Aorta (tissue), 5 donors: ENCODE data around the gene PLD2. TPM values are rescaled to one million over a fixed set of nuclear protein-coding genes. Genes with fewer than 3 reads are reported as not detected.
A peak's percentile ranks its signal among the peaks of the same experiment; 100 is the strongest.

Experiments
- ATAC-seq: fragments of 200-7000 bp; cut with Tn5 transposase; one replicate; pipeline ENCODE4 v1.9.1; 2022; ENCODE audit warnings: moderate library complexity; ENCODE audit not compliant: low FRiP score
- DNase-seq, 2 donors: peaks; one replicate each; pipeline ENCODE4 v3.0.0-alpha.2; 2020
- H3K27ac ChIP-seq, 2 donors: one replicate each; pipeline ENCODE4 v1.5.1; 2013; ENCODE audit warnings: low read length in 2 of 2, mild to moderate bottlenecking in 2 of 2, moderate library complexity in 2 of 2, control low read depth in 1 of 2, inconsistent platforms in 1 of 2, low read depth in 1 of 2
- H3K27me3 ChIP-seq, 2 donors: one replicate each; pipeline ENCODE4 v1.6.1; 2013; ENCODE audit warnings: control low read depth in 1 of 2, low read length in 1 of 2, mild to moderate bottlenecking in 1 of 2, moderate library complexity in 1 of 2; ENCODE audit not compliant: insufficient read depth in 2 of 2, control insufficient read depth in 1 of 2
- H3K36me3 ChIP-seq, 2 donors: one replicate each; pipeline ENCODE4 v1.6.1; 2013; ENCODE audit warnings: control low read depth in 1 of 2, low read length in 1 of 2, mild to moderate bottlenecking in 1 of 2; ENCODE audit not compliant: insufficient read depth in 2 of 2, control insufficient read depth in 1 of 2
- H3K4me1 ChIP-seq, 2 donors: one replicate each; pipeline ENCODE4 v1.6.1; 2013; ENCODE audit warnings: low read length in 2 of 2, control low read depth in 1 of 2, mild to moderate bottlenecking in 1 of 2, moderate library complexity in 1 of 2; ENCODE audit not compliant: insufficient read depth in 2 of 2, control insufficient read depth in 1 of 2
- H3K4me3 ChIP-seq, 2 donors: one replicate each; pipeline ENCODE4 v1.5.1; 2013; ENCODE audit warnings: low read length in 2 of 2, control low read depth in 1 of 2, mild to moderate bottlenecking in 1 of 2
- H3K9me3 ChIP-seq: one replicate; pipeline ENCODE4 v1.6.1; 2013; ENCODE audit warnings: mild to moderate bottlenecking, low read length; ENCODE audit not compliant: control insufficient read depth
- WGBS, 2 donors: extraction: QIAGEN DNeasy Blood & Tissue Kit; methylation state at CpG; one replicate each; pipeline ENCODE4 v1.1.7; 2013; 5-methylcytosine and 5-hydroxymethylcytosine counted together
- intact Hi-C, 2 donors: fragments of 100-400 bp; cut with DNase I; formaldehyde crosslinking; loops; one replicate each; pipeline versions ENCODE4 v1.14.2 to v1.15.0; 2022
- polyA plus RNA-seq, 2 donors: library from polyadenylated mRNA; stranded (reverse); fragments of 200-250 nt; gene quantifications; one replicate each; pipeline ENCODE4 v1.2.3, GENCODE V29; 2013
- total RNA-seq, 2 donors: library from RNA; stranded (reverse); fragmentation: NEBNext Ultra II Directional; extraction: Animal tissue kit (Norgen Biotek cat#: 25700); gene quantifications; one replicate each; pipeline ENCODE4 v1.2.1, GENCODE V29; 2021
- donor health status: healthy with polysubstance abuse.
- donor health status: Bipolar disorder and iron deficiency.
- donor health status: DM: no; HTN: no; CAD: no.
- donor health status: DM: no; HTN: no; CAD: no.
- donor health status: DM: yes; HTN: yes; CAD: no.

The PLD2 gene
- total and polyA plus RNA-seq, 4 donors = 8.8 to 65.0 (median 29.1) TPM

GRCh38 chr17:4788807-4789700 is 17.9 kb upstream of the PLD2 start, which contains the start of gene GLTPD2:
TSS of gene GLTPD2 (plus strand) at chr17:4788964. CDS start at chr17:4789012, 48 bp downstream.
- no peaks in the 10 kb centered on the region for H3K36me3 ChIP-seq
- no peaks in the 10 kb centered on the region for H3K9me3 ChIP-seq
- peak within 1 kb of the TSS; percentile 50 to 80 for H3K4me3 ChIP-seq
- DNase-seq (no peak), ATAC-seq (no peak)
- WGBS, 2 donors = 38 to 41% methylated on average over 62 of the region's 62 CpGs
- intact Hi-C loops = loop anchor here (2.0 to 10.0 kb wide), 3 partner anchors 54 to 100 kb away; partner anchors contain the start of genes MED11 (in 2 of the 2), CXCL16 (in 1 of the 2) and ZMYND15 (in 1 of the 2)
- no peaks in the 10 kb centered on the region for H3K27me3 ChIP-seq
- H3K27ac ChIP-seq = peak within 1 kb of the TSS in 1 of 2 donors; percentile 93
- H3K4me1 ChIP-seq = no peaks in the 10 kb centered on the region

DNA sequence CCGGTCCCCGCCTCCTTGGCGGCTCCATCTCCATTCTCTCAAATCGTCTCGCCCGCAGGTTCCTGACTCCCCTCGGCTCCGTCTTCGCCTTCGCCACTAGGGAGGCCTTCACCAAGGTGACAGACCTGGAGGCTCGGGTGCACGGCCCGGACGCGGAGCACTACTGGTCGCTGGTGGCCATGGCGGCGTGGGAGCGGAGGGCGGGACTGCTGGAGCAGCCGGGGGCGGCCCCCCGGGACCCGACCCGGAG is 17.3 kb upstream of the PLD2 start:
- no peak for ATAC-seq
- Histone ChIP-seq H3K4me3 (peak overlapping the region; percentile 50 to 80), H3K9me3 (no peaks in the 10 kb centered on the region), H3K4me1 (no peaks in the 10 kb centered on the region), H3K36me3 (no peaks in the 10 kb centered on the region), H3K27me3 (no peaks in the 10 kb centered on the region), H3K27ac (peak overlapping the region in 1 of 2 donors; percentile 93)
- intact Hi-C loops = loop anchor here (2.0 to 10.0 kb wide), 3 partner anchors 55 to 99 kb away; partner anchors contain the start of genes MED11 (in 2 of the 2), CXCL16 (in 1 of the 2) and ZMYND15 (in 1 of the 2)
- WGBS, 2 donors = 0% methylated on average over 18 to 25 of the region's 25 CpGs
- no peak for DNase-seq

GRCh38 chr17:4789951-4790704 is 16.8 kb upstream of the PLD2 start:
- Histone ChIP-seq H3K9me3 (no peaks in the 10 kb centered on the region), H3K27me3 (no peaks in the 10 kb centered on the region), H3K4me1 (no peaks in the 10 kb centered on the region), H3K36me3 (no peaks in the 10 kb centered on the region), H3K27ac (peak overlapping the region in 1 of 2 donors; percentile 93), H3K4me3 (peak overlapping the region; percentile 50 to 80)
- intact Hi-C loops = loop anchor here (2.0 to 10.0 kb wide), 3 partner anchors 55 to 99 kb away; partner anchors contain the start of genes MED11 (in 2 of the 2), CXCL16 (in 1 of the 2) and ZMYND15 (in 1 of the 2)
- peak; percentile 90 to 94 for DNase-seq
- 0 to 1% methylated on average over 58 to 91 of the region's 91 CpGs for WGBS, 2 donors
- ATAC-seq = peak; percentile 94

DNA sequence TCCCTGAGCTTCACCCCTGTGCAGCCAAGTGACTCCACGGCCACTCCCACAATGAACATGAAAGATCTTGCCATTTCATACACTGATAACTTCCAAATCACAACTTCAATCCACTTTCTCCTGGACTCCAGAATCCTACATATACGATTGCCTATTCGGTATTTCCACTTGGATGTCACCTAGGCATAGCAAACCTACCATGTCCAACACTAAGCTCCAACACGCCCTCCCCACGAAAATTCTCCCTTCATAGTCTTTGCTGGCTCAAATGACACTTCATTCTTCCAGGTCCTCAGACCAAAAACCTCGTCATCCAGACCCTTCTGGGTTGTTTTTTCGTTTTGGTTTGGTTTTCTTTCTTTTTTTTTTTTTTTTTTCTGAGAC is 16.3 kb upstream of the PLD2 start:
- intact Hi-C loops = no loop called here
- no peak for DNase-seq
- 41 to 43% methylated on average over 7 of the region's 7 CpGs for WGBS, 2 donors
- Histone ChIP-seq H3K27me3 (no peaks in the 10 kb centered on the region), H3K4me3 (peak overlapping the region; percentile 44 to 50), H3K27ac (peak overlapping the region in 1 of 2 donors; percentile 93), H3K9me3 (no peaks in the 10 kb centered on the region), H3K4me1 (no peaks in the 10 kb centered on the region), H3K36me3 (no peaks in the 10 kb centered on the region)
- no peak for ATAC-seq

GRCh38 chr17:4795168-4795567 is 11.8 kb upstream of the PLD2 start:
- DNase-seq = no peak
- intact Hi-C loops = loop anchor here in 1 of 2 donors (5.0 kb wide), 1 partner anchor 83 kb away; the partner anchor contains the start of gene ARRB2
- WGBS, 2 donors = 92% methylated on average over 1 of the region's 1 CpG
- H3K27me3 ChIP-seq = no peaks in the 10 kb centered on the region
- ATAC-seq = no peak
- no peaks in the 10 kb centered on the region for H3K4me1 ChIP-seq
- peaks cover 3% of the 10 kb centered on the region in 2 donors for H3K36me3 ChIP-seq
- H3K9me3 ChIP-seq = no peaks in the 10 kb centered on the region
- no peak overlapping the region for H3K27ac ChIP-seq
- no peak overlapping the region for H3K4me3 ChIP-seq

DNA sequence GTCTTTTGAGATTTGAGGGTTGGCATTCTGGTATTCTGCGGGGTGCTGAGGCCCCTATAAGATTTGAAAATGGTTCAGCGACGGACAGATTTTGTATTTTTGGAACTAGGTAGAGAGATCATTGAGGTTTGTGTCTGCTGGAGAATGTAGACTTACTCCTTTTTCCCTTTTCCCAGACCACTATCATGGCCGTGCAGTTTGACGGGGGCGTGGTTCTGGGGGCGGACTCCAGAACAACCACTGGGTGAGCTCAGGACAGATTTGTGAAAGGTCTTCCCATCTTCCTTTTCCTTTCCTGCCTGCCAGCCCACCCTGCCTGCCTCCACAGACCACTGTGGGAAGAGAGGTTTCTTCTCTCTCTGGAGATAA is 10.4 kb upstream of the PLD2 start:
- ATAC-seq (no peak), DNase-seq (no peak)
- peak overlapping the region in 1 of 2 donors; percentile 82 for H3K27ac ChIP-seq
- intact Hi-C loops = loop anchor here in 1 of 2 donors (5.0 kb wide), 1 partner anchor 84 kb away; the partner anchor contains the start of gene ARRB2
- WGBS, 2 donors = 0 to 1% methylated on average over 7 of the region's 7 CpGs
- peak overlapping the region; percentile 74 to 94 for H3K4me3 ChIP-seq
- peaks cover 3% of the 10 kb centered on the region in 2 donors for H3K36me3 ChIP-seq
- no peaks in the 10 kb centered on the region for H3K4me1 ChIP-seq
- no peaks in the 10 kb centered on the region for H3K9me3 ChIP-seq
- H3K27me3 ChIP-seq = no peaks in the 10 kb centered on the region

DNA sequence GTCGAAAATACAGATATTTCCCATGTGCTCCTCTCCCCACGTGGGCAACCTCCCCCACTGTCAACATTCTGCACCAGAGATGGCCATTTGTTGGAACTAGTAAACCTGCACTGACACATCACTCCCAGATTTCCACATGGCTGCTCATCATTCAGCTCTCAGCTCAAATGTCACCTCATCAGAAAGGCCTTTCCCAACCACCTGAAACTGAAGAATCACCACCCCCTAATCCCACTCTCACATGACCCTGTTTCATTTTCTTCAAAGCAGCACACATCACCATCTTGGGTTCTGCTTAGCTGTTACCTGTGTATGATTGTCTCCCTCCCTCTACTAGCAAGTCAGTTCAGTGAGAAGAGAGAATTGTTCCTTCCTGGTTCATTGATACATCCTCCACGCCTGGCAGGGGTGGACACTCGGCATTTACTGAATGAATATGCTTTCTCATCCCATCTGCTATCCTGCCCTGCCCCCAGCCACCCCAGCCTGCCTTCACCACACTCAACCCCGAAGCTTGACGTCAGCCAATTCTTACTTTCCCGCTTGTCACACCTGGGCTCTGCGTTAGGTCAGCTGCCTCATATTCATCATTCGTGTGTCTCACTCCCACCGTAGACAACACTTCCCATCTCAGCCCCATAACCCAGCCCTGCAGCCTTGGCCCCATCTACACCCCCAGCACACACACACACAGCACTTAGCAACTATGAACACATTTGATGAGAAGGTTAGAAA is 6.3 kb upstream of the PLD2 start:
- 72 to 82% methylated on average over 10 of the region's 10 CpGs for WGBS, 2 donors
- H3K27ac ChIP-seq = no peak overlapping the region
- H3K4me1 ChIP-seq = no peaks in the 10 kb centered on the region
- DNase-seq (no peak), ATAC-seq (no peak)
- no peak overlapping the region for H3K4me3 ChIP-seq
- peaks cover 3% of the 10 kb centered on the region in 2 donors for H3K36me3 ChIP-seq
- H3K9me3 ChIP-seq = no peaks in the 10 kb centered on the region
- intact Hi-C loops = loop anchor here in 1 of 2 donors (5.0 kb wide), 1 partner anchor 37 kb away; no protein-coding TSS in a partner anchor
- no peaks in the 10 kb centered on the region for H3K27me3 ChIP-seq

DNA sequence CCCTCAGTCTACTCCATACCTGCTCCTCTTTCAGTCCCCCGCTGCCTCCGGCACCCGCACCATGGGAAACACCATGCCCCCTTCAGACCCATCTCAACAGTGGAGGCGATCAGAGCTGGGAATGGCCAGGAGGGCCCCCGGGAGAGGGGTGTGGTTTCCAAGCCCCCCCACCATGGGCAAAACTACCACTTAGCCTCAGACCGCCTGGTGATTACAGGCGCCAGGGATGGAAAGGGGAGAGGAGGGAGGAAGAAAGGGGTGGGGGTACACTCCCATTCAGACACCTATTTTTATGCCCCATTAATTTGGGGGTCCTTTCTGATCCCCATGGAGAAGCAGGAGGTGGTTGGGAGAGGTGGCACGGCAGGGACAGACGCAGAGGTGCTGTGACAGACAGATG is 4.7 kb upstream of the PLD2 start, which contains the start of gene C17orf114:
Gene C17orf114 (minus strand): TSS at position 101 of the 400 bp plus-strand sequence.
- intact Hi-C loops = loop anchor here in 1 of 2 donors (5.0 kb wide), 1 partner anchor 35 kb away; no protein-coding TSS in a partner anchor
- H3K36me3 ChIP-seq = peaks cover 3% of the 10 kb centered on the region in 2 donors
- H3K27ac ChIP-seq = no peak within 1 kb of the TSS
- no peaks in the 10 kb centered on the region for H3K9me3 ChIP-seq
- no peak within 1 kb of the TSS for H3K4me3 ChIP-seq
- no peak for ATAC-seq
- no peaks in the 10 kb centered on the region for H3K4me1 ChIP-seq
- 77 to 82% methylated on average over 9 of the region's 9 CpGs for WGBS, 2 donors
- no peak for DNase-seq
- no peaks in the 10 kb centered on the region for H3K27me3 ChIP-seq
